ENCODE data around the gene GABRB2. TPM values are rescaled to one million over a fixed set of nuclear protein-coding genes. Genes with fewer than 3 reads are reported as not detected.
"Not testable (repeated sequence)": the region's sequence is repeated elsewhere in the genome, so short reads cannot be mapped to it uniquely, and the experiment has no call there.

Gene GABRB2
- total RNA-seq, 1 experiment from 2014 or later: not detected

- H3K36me3 Mint-ChIP-seq (ENCODE audit: insufficient read depth, unreplicated experiment): no peaks in the 10 kb centered on the region
- POLR2A ChIA-PET: no interaction called here
- H3K9me3 Mint-ChIP-seq (ENCODE audit: unreplicated experiment): peaks cover 7% of the 10 kb centered on the region
- CTCF ChIA-PET: no interaction called here
- H3K4me3 Mint-ChIP-seq (ENCODE audit: unreplicated experiment): no peak overlapping the region
- no peak for DNase-seq (ENCODE audit: unreplicated experiment)
- peaks cover 25% of the 10 kb centered on the region for H3K27me3 Mint-ChIP-seq (ENCODE audit: insufficient read depth, unreplicated experiment)
- no peak overlapping the region for H3K27ac Mint-ChIP-seq (ENCODE audit: low read depth, unreplicated experiment)
- no peak for TF ChIP-seq CTCF (IDR thresholded peaks at IDR 0.05; ENCODE audit: unreplicated experiment)
- intact Hi-C loops (cut with micrococcal nuclease): no loop called here
- H3K4me1 Mint-ChIP-seq (ENCODE audit: insufficient read depth, unreplicated experiment): no peaks in the 10 kb centered on the region
- BruUV-seq (replicated peaks): no TSS peak
These were observed 283.3 kb downstream of the GABRB2 start for GRCh38 chr5:161263191-161263590.

- ChIA-PET CTCF (no interaction called here), POLR2A (no interaction called here)
- BruUV-seq (replicated peaks): no TSS peak
- H3K4me1 Mint-ChIP-seq (ENCODE audit: insufficient read depth, unreplicated experiment): no peaks in the 10 kb centered on the region
- H3K9me3 Mint-ChIP-seq (ENCODE audit: unreplicated experiment): peaks cover 7% of the 10 kb centered on the region
- H3K36me3 Mint-ChIP-seq (ENCODE audit: insufficient read depth, unreplicated experiment): no peaks in the 10 kb centered on the region
- intact Hi-C loops (cut with micrococcal nuclease): no loop called here
- no peak overlapping the region for H3K4me3 Mint-ChIP-seq (ENCODE audit: unreplicated experiment)
- peaks cover 25% of the 10 kb centered on the region for H3K27me3 Mint-ChIP-seq (ENCODE audit: insufficient read depth, unreplicated experiment)
- no peak for DNase-seq (ENCODE audit: unreplicated experiment)
- no peak for TF ChIP-seq CTCF (IDR thresholded peaks at IDR 0.05; ENCODE audit: unreplicated experiment)
- no peak overlapping the region for H3K27ac Mint-ChIP-seq (ENCODE audit: low read depth, unreplicated experiment)
These were observed 284.7 kb downstream of the GABRB2 start for GRCh38 chr5:161261668-161262323.

DNA sequence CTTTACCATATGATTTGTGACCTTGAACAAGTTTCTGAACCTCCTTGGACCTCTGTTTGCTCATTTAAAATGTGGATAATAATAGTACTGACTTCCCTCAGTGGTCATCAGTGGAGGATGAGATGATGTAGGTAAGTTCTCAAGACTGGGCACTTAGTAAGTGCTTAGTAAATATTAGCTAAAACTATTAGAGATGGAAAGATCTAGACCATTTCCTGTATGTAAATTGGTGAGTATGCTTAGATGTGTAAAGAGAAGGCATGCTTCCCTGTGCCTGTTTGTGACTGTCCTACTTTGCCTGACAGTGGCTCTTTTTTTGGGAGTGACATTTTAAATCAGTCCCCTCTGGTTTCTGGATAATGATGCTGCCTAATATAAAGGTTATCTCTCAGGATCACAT is 288.1 kb downstream of the GABRB2 start:
- Mint-ChIP-seq H3K4me1 (ENCODE audit: insufficient read depth, unreplicated experiment) (no peaks in the 10 kb centered on the region), H3K9me3 (ENCODE audit: unreplicated experiment) (no peaks in the 10 kb centered on the region), H3K27me3 (ENCODE audit: insufficient read depth, unreplicated experiment) (peaks cover 15% of the 10 kb centered on the region), H3K4me3 (ENCODE audit: unreplicated experiment) (no peak overlapping the region), H3K36me3 (ENCODE audit: insufficient read depth, unreplicated experiment) (no peaks in the 10 kb centered on the region), H3K27ac (ENCODE audit: low read depth, unreplicated experiment) (no peak overlapping the region)
- CTCF ChIA-PET: interaction anchor here (0.7 kb wide), 1 partner anchor 1660 kb away, joined by 3 read pairs; no protein-coding TSS in a partner anchor
- no peak for TF ChIP-seq CTCF (IDR thresholded peaks at IDR 0.05; ENCODE audit: unreplicated experiment)
- DNase-seq (ENCODE audit: unreplicated experiment): no peak
- intact Hi-C loops (cut with micrococcal nuclease): no loop called here
- no TSS peak for BruUV-seq (replicated peaks)
- POLR2A ChIA-PET: interaction anchor here (0.6 kb wide), 1 partner anchor 246 kb away, joined by 3 read pairs; no protein-coding TSS in a partner anchor

DNA sequence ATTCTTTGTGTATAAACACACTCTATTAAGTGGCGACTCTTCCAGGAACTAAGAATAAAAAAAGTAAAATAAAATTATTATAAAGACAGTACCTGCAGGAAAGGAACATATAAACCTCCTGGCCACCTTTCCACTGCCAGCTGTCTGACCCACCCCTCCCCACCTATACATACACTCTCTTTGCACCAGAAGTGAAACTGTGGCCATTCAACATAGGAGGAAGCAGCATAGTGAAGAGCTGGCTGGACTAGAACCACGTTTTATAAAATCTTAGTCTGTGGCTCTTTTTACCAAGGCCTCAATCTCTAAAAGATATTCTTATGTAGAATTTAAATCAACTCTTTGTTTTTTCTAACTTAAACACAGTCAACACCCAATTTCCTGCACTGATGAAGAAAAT is 289.6 kb downstream of the GABRB2 start:
- ChIA-PET CTCF (interaction anchor here (0.7 to 1.0 kb wide), 2 partner anchors 38 to 319 kb away, joined by 3 to 4 read pairs; no protein-coding TSS in a partner anchor), POLR2A (no interaction called here)
- no peaks in the 10 kb centered on the region for H3K4me1 Mint-ChIP-seq (ENCODE audit: insufficient read depth, unreplicated experiment)
- no peak for TF ChIP-seq CTCF (IDR thresholded peaks at IDR 0.05; ENCODE audit: unreplicated experiment)
- no peak overlapping the region for H3K4me3 Mint-ChIP-seq (ENCODE audit: unreplicated experiment)
- BruUV-seq (replicated peaks): no TSS peak
- H3K27me3 Mint-ChIP-seq (ENCODE audit: insufficient read depth, unreplicated experiment): peaks cover 15% of the 10 kb centered on the region
- no peaks in the 10 kb centered on the region for H3K36me3 Mint-ChIP-seq (ENCODE audit: insufficient read depth, unreplicated experiment)
- no peak for DNase-seq (ENCODE audit: unreplicated experiment)
- no peak overlapping the region for H3K27ac Mint-ChIP-seq (ENCODE audit: low read depth, unreplicated experiment)
- intact Hi-C loops (cut with micrococcal nuclease): no loop called here
- H3K9me3 Mint-ChIP-seq (ENCODE audit: unreplicated experiment): no peaks in the 10 kb centered on the region

DNA sequence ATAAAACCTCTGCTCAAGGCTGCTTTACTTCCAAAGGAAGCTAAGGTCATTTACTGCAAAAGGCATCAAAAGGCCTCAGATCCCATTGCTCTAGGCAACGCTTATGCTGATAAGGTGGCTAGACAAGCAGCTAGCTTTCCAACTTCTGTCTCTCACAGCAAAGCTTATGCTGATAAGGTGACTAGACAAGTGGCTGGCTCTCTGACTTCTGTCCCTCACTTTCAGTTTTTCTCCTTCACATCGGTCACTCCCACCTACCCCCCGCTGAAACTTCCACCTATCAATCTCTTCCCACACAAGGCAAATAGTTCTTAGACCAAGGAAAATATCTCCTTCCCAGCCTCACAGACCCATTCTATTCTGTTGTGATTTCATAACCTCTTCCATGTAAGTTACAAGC is 293.6 kb downstream of the GABRB2 start:
- BruUV-seq (replicated peaks); H3K9me3 Mint-ChIP-seq (ENCODE audit: unreplicated experiment); DNase-seq (ENCODE audit: unreplicated experiment); H3K27me3 Mint-ChIP-seq (ENCODE audit: insufficient read depth, unreplicated experiment); H3K36me3 Mint-ChIP-seq (ENCODE audit: insufficient read depth, unreplicated experiment); H3K4me1 Mint-ChIP-seq (ENCODE audit: insufficient read depth, unreplicated experiment); H3K27ac Mint-ChIP-seq (ENCODE audit: low read depth, unreplicated experiment); intact Hi-C loops (cut with micrococcal nuclease); H3K4me3 Mint-ChIP-seq (ENCODE audit: unreplicated experiment): not testable (repeated sequence)
- POLR2A ChIA-PET: interaction anchor here (0.6 kb wide), 1 partner anchor 64 kb away, joined by 3 read pairs; no protein-coding TSS in a partner anchor
- CTCF ChIA-PET: interaction anchor here (0.7 kb wide), 1 partner anchor 306 kb away, joined by 3 read pairs; no protein-coding TSS in a partner anchor
